HG03064 (cell line): ENCODE data around the gene MOSMO.
"Not testable (repeated sequence)": the region's sequence is repeated elsewhere in the genome, so short reads cannot be mapped to it uniquely, and the experiment has no call there.

Source experiments
- ATAC-seq: cut with Tn5 transposase; IDR thresholded peaks from one replicate; pipeline ENCODE4 v1.9.1; 2021; ENCODE audit warnings: low read depth; ENCODE audit not compliant: unreplicated experiment

Gene MOSMO

DNA sequence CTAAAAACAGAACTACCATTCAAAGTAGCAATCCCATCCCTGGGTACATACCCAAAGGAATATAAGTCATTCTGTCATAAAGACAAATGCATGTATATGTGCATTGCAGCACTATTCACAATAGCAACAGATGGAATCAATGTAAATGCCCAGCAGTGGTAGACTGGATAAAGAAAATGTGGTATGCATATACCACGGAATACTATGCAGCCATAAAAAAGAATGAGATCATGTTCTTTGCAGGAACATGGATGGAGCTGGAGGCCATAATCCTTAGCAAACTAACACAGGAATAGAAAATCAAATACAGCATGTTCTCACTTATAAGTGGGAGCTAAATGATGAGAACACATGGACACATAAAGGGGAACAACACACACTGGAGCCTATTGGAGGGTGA is 120.6 kb downstream of the MOSMO start:
- not testable (repeated sequence) for ATAC-seq

DNA sequence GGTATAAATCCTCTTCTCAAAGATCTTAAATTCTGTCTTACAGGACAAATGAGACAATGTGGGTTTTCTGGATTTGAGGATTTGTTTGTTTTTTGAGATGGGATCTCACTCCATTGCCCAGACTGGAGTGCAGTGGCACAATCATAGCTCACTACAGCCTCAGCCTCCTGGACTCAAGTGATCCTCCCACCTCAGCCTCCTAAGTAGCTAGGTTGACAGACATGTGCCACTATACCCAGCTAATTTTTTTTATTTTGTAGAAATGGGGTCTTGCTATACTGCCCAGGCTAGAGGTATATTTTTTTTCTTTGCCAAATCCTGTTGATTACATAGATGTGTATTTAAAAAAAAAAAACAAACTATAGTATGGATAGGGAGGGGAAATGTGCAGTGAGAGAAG is 122.6 kb downstream of the MOSMO start:
- ATAC-seq, result no peak

DNA sequence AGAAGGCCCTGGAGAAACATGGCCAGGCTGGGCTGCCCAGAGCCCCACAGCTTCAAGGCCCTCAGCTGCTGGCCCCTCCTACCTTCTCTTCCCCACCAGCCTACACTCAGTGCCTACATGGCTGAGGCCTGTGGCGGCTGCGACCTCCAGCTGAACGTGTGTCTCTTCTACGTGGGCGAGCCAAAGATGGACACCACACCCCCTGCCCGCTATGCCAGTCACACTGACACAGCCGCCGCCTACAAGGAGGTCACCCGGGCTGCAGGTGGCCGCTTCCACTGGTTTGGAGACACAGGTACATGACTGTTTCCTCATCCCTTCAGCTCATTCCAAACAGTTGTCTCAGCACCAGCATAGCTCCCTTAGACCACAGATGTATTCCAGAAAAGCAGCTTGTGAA is 124.9 kb downstream of the MOSMO start:
- ATAC-seq, result no peak
